Activated CD8-positive, alpha-beta T cell treated with anti-CD3 and anti-CD28 coated beads for 36 hours (primary cell): Measurements from ENCODE around the gene CCL23. TPM values are rescaled to one million over a fixed set of nuclear protein-coding genes. Genes with fewer than 3 reads are reported as not detected.

Experiments used
- ATAC-seq: fragments of 200-7000 bp; cut with Tn5 transposase; one replicate; pipeline ENCODE4 v1.10.0; 2021; ENCODE audit warnings: mild to moderate bottlenecking, moderate library complexity
- CTCF ChIA-PET: fragments of 350-600 bp; sonication (Branson Sonifier 250); formaldehyde crosslinking; loops from one replicate; lab custom pipeline; 2021; ENCODE audit warnings: antibody characterized with exemption; lab: Charles Lee
- POLR2A ChIA-PET: fragments of 350-600 bp; sonication (Branson Sonifier 250); formaldehyde crosslinking; loops from one replicate; lab custom pipeline; 2021; ENCODE audit warnings: antibody characterized with exemption; lab: Charles Lee
- DNase-seq: peaks from one replicate; pipeline ENCODE4 v3.0.0-alpha.2; 2020
- H3K27ac Mint-ChIP-seq: one replicate; pipeline ENCODE4 v1.8.0; 2021; ENCODE audit warnings: mild to moderate bottlenecking, mixed read lengths
- H3K27me3 Mint-ChIP-seq: one replicate; pipeline ENCODE4 v1.8.0; 2021; ENCODE audit warnings: mixed read lengths
- H3K36me3 Mint-ChIP-seq: one replicate; pipeline ENCODE4 v1.8.0; 2021; ENCODE audit warnings: low read depth, mixed read lengths
- H3K4me1 Mint-ChIP-seq: one replicate; pipeline ENCODE4 v1.8.0; 2021; ENCODE audit warnings: low read depth, mixed read lengths
- H3K4me3 Mint-ChIP-seq: one replicate; pipeline ENCODE4 v1.8.0; 2021; ENCODE audit warnings: mild to moderate bottlenecking, moderate library complexity, mixed read lengths
- H3K9me3 Mint-ChIP-seq: one replicate; pipeline ENCODE4 v1.8.0; 2021; ENCODE audit warnings: mixed read lengths
- CTCF ChIP-seq: fragments of 200-600 bp; IDR thresholded peaks from one replicate; pipeline ENCODE4 v1.8.0; 2022; ENCODE audit warnings: antibody characterized with exemption, mild to moderate bottlenecking
- intact Hi-C: fragments of 100-400 bp; cut with micrococcal nuclease; formaldehyde crosslinking; loops from one replicate; pipeline ENCODE4 v1.10.0; 2022
- total RNA-seq, 2 experiments: library from RNA; stranded (reverse); gene quantifications; one replicate each; pipeline ENCODE4 v1.2.3, GENCODE V29; 2021

Gene CCL23
- total RNA-seq, 2 experiments from 2014 or later, result not detected

- Mint-ChIP-seq H3K27ac (no peak overlapping the region), H3K4me1 (no peaks in the 10 kb centered on the region), H3K9me3 (peaks cover 5% of the 10 kb centered on the region), H3K36me3 (peaks cover 4% of the 10 kb centered on the region), H3K4me3 (no peak overlapping the region), H3K27me3 (peaks cover 18% of the 10 kb centered on the region)
- intact Hi-C loops, result no loop called here
- POLR2A ChIA-PET, result interaction anchor here (0.9 kb wide), 1 partner anchor 23 kb away, joined by 4 read pairs; no protein-coding TSS in a partner anchor
- CTCF ChIA-PET, result interaction anchor here (1.2 to 1.3 kb wide), 2 partner anchors 25 to 26 kb away, joined by 3 to 4 read pairs; no protein-coding TSS in a partner anchor
- DNase-seq, result no peak
- TF ChIP-seq CTCF, result no peak
- no peak for ATAC-seq
Observed at GRCh38 chr17:36048066-36048465, 30.3 kb upstream of the CCL23 start.

- Mint-ChIP-seq H3K9me3 (no peaks in the 10 kb centered on the region), H3K27ac (no peak overlapping the region), H3K4me3 (no peak overlapping the region), H3K36me3 (no peaks in the 10 kb centered on the region), H3K4me1 (peaks cover 6% of the 10 kb centered on the region), H3K27me3 (peaks cover 19% of the 10 kb centered on the region)
- ChIA-PET CTCF (interaction anchor here (1.2 kb wide), 1 partner anchor 36 kb away, joined by 4 read pairs; no protein-coding TSS in a partner anchor), POLR2A (no interaction called here)
- ATAC-seq (no peak), DNase-seq (no peak)
- no peak for TF ChIP-seq CTCF
- intact Hi-C loops, result no loop called here
Observed at GRCh38 chr17:36036235-36036634, 18.5 kb upstream of the CCL23 start.

DNA sequence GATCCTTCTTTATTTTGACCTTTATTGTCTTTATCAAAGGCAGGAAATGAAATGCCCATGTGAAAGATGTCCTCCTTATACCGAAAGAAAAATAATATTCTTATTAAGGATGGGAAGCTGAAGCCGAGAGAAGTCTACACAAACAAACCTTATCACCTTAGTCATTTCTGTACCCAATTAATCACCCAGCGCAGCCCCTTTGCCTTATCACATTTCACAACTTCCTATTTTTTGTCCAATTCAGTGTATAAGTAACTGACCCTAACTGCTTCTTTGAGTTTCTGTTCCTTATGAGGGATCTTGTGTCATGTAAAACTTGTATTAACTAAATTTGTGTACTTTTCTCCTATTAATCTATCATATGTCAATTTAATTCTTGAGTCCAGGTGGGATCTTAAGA is 16.4 kb upstream of the CCL23 start:
- Mint-ChIP-seq H3K36me3 (no peaks in the 10 kb centered on the region), H3K27ac (no peak overlapping the region), H3K27me3 (peaks cover 26% of the 10 kb centered on the region), H3K9me3 (no peaks in the 10 kb centered on the region), H3K4me1 (no peaks in the 10 kb centered on the region), H3K4me3 (no peak overlapping the region)
- no peak for TF ChIP-seq CTCF
- no peak for ATAC-seq
- no peak for DNase-seq
- ChIA-PET POLR2A (no interaction called here), CTCF (interaction anchor here (0.7 kb wide), 1 partner anchor 38 kb away, joined by 4 read pairs; no protein-coding TSS in a partner anchor)
- intact Hi-C loops, result no loop called here

DNA sequence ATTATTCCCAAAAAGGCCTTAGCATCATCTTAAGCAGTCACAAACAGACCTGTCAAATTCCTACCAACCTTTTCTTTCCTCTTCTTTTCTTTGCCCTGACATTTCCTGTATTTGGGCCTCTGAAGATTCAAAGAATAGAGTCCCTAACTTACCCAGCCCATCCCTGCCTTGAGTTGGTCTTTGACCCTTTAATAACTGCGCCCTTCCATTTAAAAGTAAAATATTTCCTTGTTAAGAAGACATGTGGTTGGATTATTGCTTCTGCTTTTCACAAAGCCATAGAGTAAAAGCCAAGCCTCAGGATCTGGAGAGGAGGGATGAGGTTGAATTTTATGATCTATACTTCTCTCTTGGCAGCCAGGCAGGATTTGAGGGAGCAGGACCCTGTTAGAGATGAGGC is 13.2 kb upstream of the CCL23 start:
- ChIA-PET CTCF (no interaction called here), POLR2A (no interaction called here)
- H3K9me3 Mint-ChIP-seq, result no peaks in the 10 kb centered on the region
- intact Hi-C loops, result no loop called here
- DNase-seq (no peak), ATAC-seq (no peak)
- H3K27ac Mint-ChIP-seq, result no peak overlapping the region
- H3K4me3 Mint-ChIP-seq, result no peak overlapping the region
- no peaks in the 10 kb centered on the region for H3K36me3 Mint-ChIP-seq
- peaks cover 25% of the 10 kb centered on the region for H3K27me3 Mint-ChIP-seq
- no peaks in the 10 kb centered on the region for H3K4me1 Mint-ChIP-seq
- TF ChIP-seq CTCF, result no peak

GRCh38 chr17:36027761-36028160 is 10.0 kb upstream of the CCL23 start:
- no peak for DNase-seq
- TF ChIP-seq CTCF, result no peak
- H3K9me3 Mint-ChIP-seq, result peaks cover 1% of the 10 kb centered on the region
- H3K36me3 Mint-ChIP-seq, result no peaks in the 10 kb centered on the region
- peaks cover 14% of the 10 kb centered on the region for H3K27me3 Mint-ChIP-seq
- ChIA-PET CTCF (interaction anchor here (1.6 kb wide), 1 partner anchor 47 kb away, joined by 4 read pairs; no protein-coding TSS in a partner anchor), POLR2A (no interaction called here)
- H3K4me1 Mint-ChIP-seq, result no peaks in the 10 kb centered on the region
- intact Hi-C loops, result no loop called here
- H3K27ac Mint-ChIP-seq, result no peak overlapping the region
- no peak for ATAC-seq
- no peak overlapping the region for H3K4me3 Mint-ChIP-seq
